ES-I3 (cell line): ENCODE results near the gene GALNT6.

Experiments
- H3K36me3 ChIP-seq: 2 replicates; pipeline ENCODE4 v1.6.1; 2013; ENCODE audit warnings: mild to moderate bottlenecking, low read length, control low read depth, moderate library complexity; ENCODE audit not compliant: insufficient read depth
- H3K4me1 ChIP-seq: 2 replicates; pipeline ENCODE4 v1.6.1; 2013; ENCODE audit warnings: mild to moderate bottlenecking, control low read depth, low read length; ENCODE audit not compliant: insufficient read depth
- H3K9ac ChIP-seq: 2 replicates; pipeline ENCODE4 v1.6.1; 2013; ENCODE audit warnings: low read depth, mild to moderate bottlenecking, low read length, moderate library complexity
- H3K9me3 ChIP-seq: 2 replicates; pipeline ENCODE4 v1.6.1; 2013; ENCODE audit warnings: mild to moderate bottlenecking, low read length, moderate library complexity; ENCODE audit not compliant: control insufficient read depth, insufficient read depth

GALNT6 gene

GRCh38 chr12:51391283-51392123 is at the start of gene GALNT6:
TSS of gene GALNT6 (minus strand) at chr12:51391406. CDS start at chr12:51379781, 11,625 bp downstream.
- Histone ChIP-seq H3K9me3 (no peaks in the 10 kb centered on the region), H3K4me1 (peaks cover 26% of the 10 kb centered on the region)

DNA sequence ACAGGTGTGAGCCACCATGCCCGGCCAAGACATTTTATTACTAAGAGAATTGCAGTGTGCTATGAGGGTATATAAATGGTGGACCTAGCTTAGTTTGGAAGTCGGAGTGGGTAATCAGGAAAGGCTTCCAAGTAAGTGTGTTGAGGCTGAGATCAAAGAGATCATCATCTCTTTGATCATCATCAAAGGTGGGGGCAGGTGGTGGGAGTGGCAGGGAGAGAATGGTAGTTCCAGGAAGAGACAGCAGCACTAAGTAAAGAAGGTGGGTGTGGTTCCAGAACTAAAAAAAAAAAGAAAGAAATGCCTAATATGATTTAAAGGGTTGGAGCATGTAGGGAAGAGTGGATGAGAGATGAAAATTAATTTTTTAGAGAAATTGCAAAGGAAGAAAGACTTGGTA is 48.1 kb upstream of the GALNT6 start:
- no peak overlapping the region for H3K9ac ChIP-seq
- peaks cover 17% of the 10 kb centered on the region for H3K4me1 ChIP-seq
- no peaks in the 10 kb centered on the region for H3K36me3 ChIP-seq
- no peaks in the 10 kb centered on the region for H3K9me3 ChIP-seq

More at GRCh38 chr12:51391283-51392123, at the start of gene GALNT6:
- peaks cover 4% of the 10 kb centered on the region; the same call in 1 of the 2 replicates for H3K36me3 ChIP-seq
- peak within 1 kb of the TSS; percentile 97 for H3K9ac ChIP-seq

- H3K36me3 ChIP-seq = no peaks in the 10 kb centered on the region
- peaks cover 32% of the 10 kb centered on the region for H3K4me1 ChIP-seq
- H3K9me3 ChIP-seq = no peaks in the 10 kb centered on the region
- no peak overlapping the region for H3K9ac ChIP-seq
Measured at GRCh38 chr12:51437431-51437830, 46.2 kb upstream of the GALNT6 start.

DNA sequence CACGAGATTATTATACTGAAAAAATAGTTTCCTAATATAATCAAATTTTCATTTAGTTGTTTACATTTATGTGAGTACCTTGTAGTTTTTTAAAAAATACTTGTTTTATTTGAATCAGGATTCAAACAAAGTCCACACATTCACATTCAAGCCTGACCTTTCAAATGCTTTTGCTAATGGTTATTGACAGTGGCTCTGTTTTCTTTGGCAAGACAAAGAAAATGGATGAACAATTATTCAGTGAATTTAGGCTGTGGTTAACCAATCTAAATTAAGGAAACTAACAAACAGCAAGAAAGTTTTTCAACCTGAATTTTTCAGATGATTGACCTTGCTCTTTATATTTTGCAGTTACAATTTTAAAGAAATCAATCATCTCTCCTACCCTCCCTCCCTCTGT is 43.1 kb upstream of the GALNT6 start:
- Histone ChIP-seq H3K9ac (no peak overlapping the region; the same call in 1 of the 2 replicates), H3K36me3 (no peaks in the 10 kb centered on the region), H3K9me3 (no peaks in the 10 kb centered on the region), H3K4me1 (peaks cover 23% of the 10 kb centered on the region)

DNA sequence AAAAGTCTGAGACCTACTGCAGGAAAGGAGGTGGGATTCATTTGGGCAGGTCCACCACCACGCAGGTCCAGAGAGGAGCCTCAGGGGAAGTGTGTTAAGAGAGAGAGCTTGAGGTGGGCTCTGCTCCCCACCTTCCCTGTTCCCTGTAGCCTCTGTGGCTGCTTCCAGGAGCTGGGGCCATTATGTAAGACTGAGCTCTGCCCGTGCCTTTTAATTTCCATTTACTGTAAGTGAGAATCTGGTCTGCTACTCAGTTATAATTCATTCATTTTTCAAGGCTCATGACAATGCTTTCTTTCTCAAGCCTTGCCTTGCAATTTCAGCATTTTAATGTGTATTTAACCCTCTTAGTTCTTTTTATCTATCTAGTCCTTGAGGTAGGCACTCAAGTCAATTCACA is 41.7 kb upstream of the GALNT6 start:
- no peaks in the 10 kb centered on the region for H3K36me3 ChIP-seq
- peaks cover 23% of the 10 kb centered on the region for H3K4me1 ChIP-seq
- no peak overlapping the region for H3K9ac ChIP-seq
- H3K9me3 ChIP-seq = no peaks in the 10 kb centered on the region

DNA sequence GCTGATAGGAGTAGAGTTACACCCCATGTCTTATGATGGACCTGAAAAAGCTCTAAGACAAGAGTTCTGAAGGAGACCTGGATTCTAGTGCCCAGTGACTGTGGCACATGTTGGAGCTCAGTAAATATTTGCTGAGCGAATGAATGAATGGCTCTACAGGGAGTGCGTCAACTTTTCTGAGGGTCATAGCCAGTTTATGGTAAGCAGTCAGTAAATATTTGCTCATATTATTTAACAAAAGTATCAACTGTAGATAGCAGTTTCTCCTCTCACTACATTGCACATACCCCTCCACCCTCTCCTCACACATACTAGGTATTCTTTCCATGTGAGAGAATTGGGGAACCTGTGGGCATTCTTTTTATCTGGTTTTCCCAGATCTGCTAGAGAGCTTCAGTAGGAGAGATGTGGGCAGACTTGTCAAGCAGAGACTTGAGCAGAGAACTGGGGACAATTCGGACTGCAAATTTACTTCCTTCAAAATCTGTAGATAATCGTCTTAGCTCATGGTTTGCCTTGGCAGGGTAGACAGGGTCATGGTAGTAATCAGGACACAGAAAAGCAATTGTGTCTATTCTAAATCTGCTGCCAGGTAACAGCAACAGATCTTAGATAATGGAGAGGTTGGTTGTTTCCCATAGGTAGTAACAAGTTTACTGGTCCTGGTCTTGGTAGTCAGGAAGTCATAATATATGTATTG is 39.1 kb upstream of the GALNT6 start:
- Histone ChIP-seq H3K9ac (no peak overlapping the region), H3K4me1 (peaks cover 29% of the 10 kb centered on the region), H3K9me3 (no peaks in the 10 kb centered on the region), H3K36me3 (no peaks in the 10 kb centered on the region)

- H3K36me3 ChIP-seq = no peaks in the 10 kb centered on the region
- peaks cover 24% of the 10 kb centered on the region for H3K4me1 ChIP-seq
- H3K9ac ChIP-seq = no peak overlapping the region
- no peaks in the 10 kb centered on the region for H3K9me3 ChIP-seq
Measured at GRCh38 chr12:51429700-51430099, 38.5 kb upstream of the GALNT6 start.

GRCh38 chr12:51428256-51428655 is 37.0 kb upstream of the GALNT6 start:
- H3K4me1 ChIP-seq = peaks cover 15% of the 10 kb centered on the region
- no peaks in the 10 kb centered on the region for H3K9me3 ChIP-seq
- no peaks in the 10 kb centered on the region for H3K36me3 ChIP-seq
- no peak overlapping the region for H3K9ac ChIP-seq

DNA sequence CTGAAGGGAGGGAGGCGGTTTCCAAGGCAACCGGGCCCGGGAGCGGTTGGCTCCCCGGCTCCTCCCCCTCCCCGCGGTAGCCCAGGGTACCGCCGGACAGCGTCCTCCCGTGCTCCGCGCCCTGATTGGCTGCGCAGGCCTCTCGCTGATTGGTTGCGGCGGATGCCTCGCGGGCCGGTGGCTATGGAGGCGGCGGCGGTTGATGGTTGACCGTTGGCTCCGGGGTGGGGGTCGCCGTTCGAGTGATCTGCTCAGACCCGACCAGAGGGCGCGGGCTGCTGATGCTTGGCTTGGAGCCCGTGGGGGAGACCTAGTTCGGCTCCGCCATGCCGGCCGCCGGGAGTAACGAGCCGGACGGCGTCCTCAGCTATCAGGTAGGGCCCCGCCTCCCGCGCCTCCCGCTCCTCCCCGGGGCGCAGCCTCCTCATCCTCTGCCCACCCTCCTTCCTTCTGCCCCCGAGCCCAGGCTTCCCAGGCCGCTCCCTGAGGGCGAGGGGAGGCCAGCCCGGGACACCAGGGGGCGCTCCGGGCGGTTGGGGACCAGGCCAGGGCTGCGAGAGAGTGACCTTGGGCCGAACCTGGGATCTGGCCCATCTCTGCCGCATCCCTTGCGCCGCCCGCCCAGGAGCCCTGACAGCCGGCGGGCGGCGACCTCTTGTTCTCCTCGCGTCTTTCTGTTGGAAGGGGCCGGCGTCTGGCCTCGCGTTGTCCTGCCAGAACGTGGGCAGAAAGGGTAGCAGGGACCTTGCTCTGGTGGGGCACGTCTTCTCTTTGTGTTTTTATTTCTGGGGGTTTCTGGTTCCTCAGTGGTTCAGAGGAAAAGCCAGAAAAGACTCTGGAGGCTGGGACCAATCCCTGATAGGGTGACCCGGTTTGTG is 33.7 kb upstream of the GALNT6 start, which contains the start of gene SLC4A8:
Gene SLC4A8 (plus strand): TSS at position 170 of the 878 bp plus-strand sequence. CDS start 157 bp downstream, at position 327.
- Histone ChIP-seq H3K9me3 (no peaks in the 10 kb centered on the region), H3K36me3 (no peaks in the 10 kb centered on the region), H3K9ac (peak within 1 kb of the TSS; percentile 90; the same call in 1 of the 2 replicates), H3K4me1 (peaks cover 21% of the 10 kb centered on the region)

GRCh38 chr12:51424094-51424661 is 33.0 kb upstream of the GALNT6 start:
- peaks cover 28% of the 10 kb centered on the region for H3K4me1 ChIP-seq
- no peak overlapping the region; the same call in 1 of the 2 replicates for H3K9ac ChIP-seq
- H3K36me3 ChIP-seq = no peaks in the 10 kb centered on the region
- no peaks in the 10 kb centered on the region for H3K9me3 ChIP-seq

DNA sequence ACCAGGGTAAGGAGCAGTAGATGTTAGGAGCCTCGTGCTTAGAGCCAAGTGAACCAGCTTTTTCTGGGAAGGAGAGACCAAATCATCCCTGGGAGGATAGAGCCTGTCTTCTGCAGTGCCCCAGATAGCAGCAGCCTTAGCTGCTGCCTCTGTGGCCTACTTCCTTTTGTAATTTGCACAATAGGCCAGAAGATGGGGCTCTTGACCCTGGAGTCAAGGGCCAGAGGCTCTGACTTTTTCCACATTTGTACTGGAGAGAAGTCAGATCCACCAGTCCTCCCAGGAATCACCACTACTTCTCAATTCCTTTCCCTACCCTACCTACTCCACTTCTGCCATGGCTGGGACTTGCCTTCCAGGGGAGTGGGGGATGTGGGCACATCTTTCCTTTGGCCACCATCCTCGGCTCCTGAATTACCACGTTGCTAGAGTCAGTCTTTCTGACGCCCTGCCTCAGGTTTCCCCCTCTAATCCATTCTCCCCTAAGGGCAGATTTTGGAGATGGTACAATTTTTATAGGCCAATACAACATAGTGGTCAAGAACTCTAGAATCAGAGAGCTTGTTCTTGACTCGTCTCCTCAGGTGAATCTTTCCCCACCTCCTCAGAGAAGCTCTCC is 30.2 kb upstream of the GALNT6 start:
- no peak overlapping the region for H3K9ac ChIP-seq
- no peaks in the 10 kb centered on the region for H3K9me3 ChIP-seq
- no peaks in the 10 kb centered on the region for H3K36me3 ChIP-seq
- peaks cover 39% of the 10 kb centered on the region for H3K4me1 ChIP-seq

DNA sequence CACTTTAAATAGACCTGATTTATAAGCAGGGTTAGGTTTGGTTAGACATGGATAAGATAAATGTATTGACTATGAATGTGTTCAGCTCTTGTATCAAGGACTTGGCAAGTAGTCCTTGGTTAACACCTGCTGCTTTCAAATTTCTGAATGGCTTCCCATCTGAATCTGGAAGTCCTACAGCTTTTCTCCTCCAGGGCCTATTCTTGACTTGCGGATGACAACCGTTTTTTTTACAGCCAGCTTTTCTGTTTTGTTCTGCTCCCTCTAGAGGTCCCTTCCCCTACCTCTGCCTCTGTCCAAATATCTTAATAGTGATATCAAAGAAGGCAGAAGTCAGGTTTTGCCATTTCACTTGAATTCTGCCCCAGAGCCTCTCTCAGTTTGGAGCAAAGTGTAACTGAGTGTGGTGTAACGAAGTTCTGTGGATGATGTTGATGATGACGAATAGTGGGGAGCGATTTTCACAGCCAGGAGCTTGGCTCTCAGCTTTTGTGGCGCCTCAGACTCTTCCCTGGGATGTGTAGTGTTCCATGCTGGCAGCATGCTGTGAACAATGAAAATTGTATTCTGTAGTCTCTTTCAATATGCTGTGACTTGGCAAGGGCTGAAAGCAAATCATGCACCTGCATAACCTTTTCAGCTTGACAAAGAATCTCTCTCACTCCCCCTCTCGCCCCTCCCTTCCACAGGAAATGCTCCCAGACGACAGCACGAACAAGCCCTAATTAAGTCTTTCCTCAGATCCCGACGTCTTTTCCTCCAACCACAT is 28.4 kb upstream of the GALNT6 start:
- Histone ChIP-seq H3K36me3 (no peaks in the 10 kb centered on the region), H3K9me3 (no peaks in the 10 kb centered on the region), H3K4me1 (peaks cover 33% of the 10 kb centered on the region)

GRCh38 chr12:51417826-51418225 is 26.6 kb upstream of the GALNT6 start:
- no peaks in the 10 kb centered on the region for H3K36me3 ChIP-seq
- H3K4me1 ChIP-seq = peaks cover 28% of the 10 kb centered on the region
- H3K9me3 ChIP-seq = no peaks in the 10 kb centered on the region
- H3K9ac ChIP-seq = no peak overlapping the region

More for the DNA sequence above, 28.4 kb upstream of the GALNT6 start:
- H3K9ac ChIP-seq = 0 out of 2 replicates have a peak overlapping the region, but pooled peaks have one; percentile 3
